ENCODE data around the gene NR3C1. TPM values are rescaled to one million over a fixed set of nuclear protein-coding genes. Genes with fewer than 3 reads are reported as not detected.

Gene NR3C1
- polyA plus RNA-seq, 1 donor (not counting 4 experiments of a cell fraction or from before 2014, with no cell fraction given), result 30.7 TPM

DNA sequence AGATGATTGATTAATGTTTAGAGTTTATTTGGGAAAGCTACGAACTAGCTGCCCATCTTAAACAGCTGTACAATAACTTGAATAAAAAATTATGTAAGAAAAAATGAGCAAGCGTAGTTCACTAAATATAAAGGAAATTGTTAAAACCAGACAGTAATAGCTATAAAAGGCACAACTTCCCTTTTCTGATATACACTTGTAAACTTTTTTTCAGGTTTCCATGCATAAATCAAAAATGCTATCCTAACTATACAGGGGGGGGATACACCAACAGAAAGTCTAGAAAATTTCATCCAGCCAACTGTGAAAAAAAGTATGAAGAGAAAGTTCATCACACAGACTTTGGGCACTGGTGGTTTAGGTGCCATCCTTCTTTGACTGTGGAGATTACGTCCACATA is 122.3 kb downstream of the NR3C1 start:
- Histone ChIP-seq H2AFZ (ENCODE audit: control insufficient read depth, low read length) (no peak overlapping the region), H3K27ac (ENCODE audit: control insufficient read depth, insufficient read depth, low read length) (no peak overlapping the region), H3K79me2 (ENCODE audit: control insufficient read depth, insufficient read depth, low read length) (no peaks in the 10 kb centered on the region), H3K27me3 (ENCODE audit: control insufficient read depth, extremely low read depth, insufficient read depth, low read length) (no peaks in the 10 kb centered on the region), H3K36me3 (ENCODE audit: control insufficient read depth in 2 of 2, extremely low read depth in 1 of 2, insufficient read depth in 2 of 2, low read length in 2 of 2) (peaks cover 0 to 3% of the 10 kb centered on the region in 2 experiments), H3K9me3 (ENCODE audit: control insufficient read depth, low read depth, low read length) (no peaks in the 10 kb centered on the region), H3K4me1 (ENCODE audit: control insufficient read depth, extremely low read depth, insufficient read depth, low read length) (no peaks in the 10 kb centered on the region), H4K20me1 (ENCODE audit: control insufficient read depth, extremely low read depth, insufficient read depth, low read length) (no peaks in the 10 kb centered on the region), H3K4me3 (ENCODE audit: control insufficient read depth in 2 of 3, extremely low read depth in 1 of 3, insufficient read depth in 2 of 3, low read depth in 1 of 3, low read length in 3 of 3) (no peak overlapping the region), H3K9ac (ENCODE audit: control insufficient read depth, extremely low read depth, insufficient read depth, low read length) (no peak overlapping the region), H3K4me2 (ENCODE audit: control insufficient read depth, extremely low read depth, insufficient read depth, low read depth, low read length) (no peak overlapping the region), H3K9me1 (ENCODE audit: control insufficient read depth, extremely low read depth, insufficient read depth, low read length) (no peaks in the 10 kb centered on the region)
- no peak for TF ChIP-seq EZH2 (IDR thresholded peaks at IDR 0.05; ENCODE audit: low read length)
- TF ChIP-seq, protein P1, sequence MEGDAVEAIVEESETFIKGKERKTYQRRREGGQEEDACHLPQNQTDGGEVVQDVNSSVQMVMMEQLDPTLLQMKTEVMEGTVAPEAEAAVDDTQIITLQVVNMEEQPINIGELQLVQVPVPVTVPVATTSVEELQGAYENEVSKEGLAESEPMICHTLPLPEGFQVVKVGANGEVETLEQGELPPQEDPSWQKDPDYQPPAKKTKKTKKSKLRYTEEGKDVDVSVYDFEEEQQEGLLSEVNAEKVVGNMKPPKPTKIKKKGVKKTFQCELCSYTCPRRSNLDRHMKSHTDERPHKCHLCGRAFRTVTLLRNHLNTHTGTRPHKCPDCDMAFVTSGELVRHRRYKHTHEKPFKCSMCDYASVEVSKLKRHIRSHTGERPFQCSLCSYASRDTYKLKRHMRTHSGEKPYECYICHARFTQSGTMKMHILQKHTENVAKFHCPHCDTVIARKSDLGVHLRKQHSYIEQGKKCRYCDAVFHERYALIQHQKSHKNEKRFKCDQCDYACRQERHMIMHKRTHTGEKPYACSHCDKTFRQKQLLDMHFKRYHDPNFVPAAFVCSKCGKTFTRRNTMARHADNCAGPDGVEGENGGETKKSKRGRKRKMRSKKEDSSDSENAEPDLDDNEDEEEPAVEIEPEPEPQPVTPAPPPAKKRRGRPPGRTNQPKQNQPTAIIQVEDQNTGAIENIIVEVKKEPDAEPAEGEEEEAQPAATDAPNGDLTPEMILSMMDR (optimal IDR thresholded peaks at IDR 0.05 in 1 of 3, IDR thresholded peaks at IDR 0.05 in 1 of 3, conservative IDR thresholded peaks at IDR 0.05 in 1 of 3; ENCODE audit: extremely low read depth in 1 of 3, insufficient read depth in 2 of 3, low read length in 3 of 3), result no peak
- no peak for DNase-seq (ENCODE audit: low read depth, low spot score)
- no peak for FAIRE-seq
- dilution Hi-C loops (cut with MboI; ENCODE audit: extremely low pct_ligation_motif_present, low sequenced_read_pairs), result no loop called here

GRCh38 chr5:143279698-143280097 is 123.8 kb downstream of the NR3C1 start:
- Histone ChIP-seq H3K36me3 (ENCODE audit: control insufficient read depth in 2 of 2, extremely low read depth in 1 of 2, insufficient read depth in 2 of 2, low read length in 2 of 2) (peaks cover 0 to 3% of the 10 kb centered on the region in 2 experiments), H3K27ac (ENCODE audit: control insufficient read depth, insufficient read depth, low read length) (no peak overlapping the region), H3K9ac (ENCODE audit: control insufficient read depth, extremely low read depth, insufficient read depth, low read length) (no peak overlapping the region), H3K4me2 (ENCODE audit: control insufficient read depth, extremely low read depth, insufficient read depth, low read depth, low read length) (no peak overlapping the region), H3K4me3 (ENCODE audit: control insufficient read depth in 2 of 3, extremely low read depth in 1 of 3, insufficient read depth in 2 of 3, low read depth in 1 of 3, low read length in 3 of 3) (no peak overlapping the region), H4K20me1 (ENCODE audit: control insufficient read depth, extremely low read depth, insufficient read depth, low read length) (no peaks in the 10 kb centered on the region), H3K9me1 (ENCODE audit: control insufficient read depth, extremely low read depth, insufficient read depth, low read length) (no peaks in the 10 kb centered on the region), H3K27me3 (ENCODE audit: control insufficient read depth, extremely low read depth, insufficient read depth, low read length) (no peaks in the 10 kb centered on the region), H3K4me1 (ENCODE audit: control insufficient read depth, extremely low read depth, insufficient read depth, low read length) (peaks cover 3% of the 10 kb centered on the region), H3K9me3 (ENCODE audit: control insufficient read depth, low read depth, low read length) (no peaks in the 10 kb centered on the region), H2AFZ (ENCODE audit: control insufficient read depth, low read length) (no peak overlapping the region), H3K79me2 (ENCODE audit: control insufficient read depth, insufficient read depth, low read length) (no peaks in the 10 kb centered on the region)
- no peak for TF ChIP-seq EZH2 (IDR thresholded peaks at IDR 0.05; ENCODE audit: low read length)
- TF ChIP-seq, protein P1 (optimal IDR thresholded peaks at IDR 0.05 in 1 of 3, IDR thresholded peaks at IDR 0.05 in 1 of 3, conservative IDR thresholded peaks at IDR 0.05 in 1 of 3; ENCODE audit: extremely low read depth in 1 of 3, insufficient read depth in 2 of 3, low read length in 3 of 3), result no peak
- dilution Hi-C loops (cut with MboI; ENCODE audit: extremely low pct_ligation_motif_present, low sequenced_read_pairs), result no loop called here
- FAIRE-seq (peak; percentile 51), DNase-seq (ENCODE audit: low read depth, low spot score) (no peak)

Measured in keratinocyte (primary cell).